Epithelial cell of esophagus (primary cell): ENCODE results near the gene MAIP1.
A peak's percentile ranks its signal among the peaks of the same experiment; 100 is the strongest.

Source experiments
- DNase-seq: peaks from one replicate; pipeline ENCODE4 v3.0.0; 2010; ENCODE audit warnings: low read depth
- H3K4me3 ChIP-seq: 2 replicates; pipeline ENCODE4 v1.5.1; 2011; ENCODE audit warnings: mild to moderate bottlenecking, low read length, control low read depth
- TF ChIP-seq, protein P1 (sequence below): IDR thresholded peaks from 2 replicates; pipeline ENCODE4 v1.5.1; 2011; ENCODE audit warnings: low read depth, mild to moderate bottlenecking, low read length, control low read depth, inconsistent platforms; ENCODE audit not compliant: insufficient read depth; ENCODE audit errors: missing control alignments

MAIP1 gene

DNA sequence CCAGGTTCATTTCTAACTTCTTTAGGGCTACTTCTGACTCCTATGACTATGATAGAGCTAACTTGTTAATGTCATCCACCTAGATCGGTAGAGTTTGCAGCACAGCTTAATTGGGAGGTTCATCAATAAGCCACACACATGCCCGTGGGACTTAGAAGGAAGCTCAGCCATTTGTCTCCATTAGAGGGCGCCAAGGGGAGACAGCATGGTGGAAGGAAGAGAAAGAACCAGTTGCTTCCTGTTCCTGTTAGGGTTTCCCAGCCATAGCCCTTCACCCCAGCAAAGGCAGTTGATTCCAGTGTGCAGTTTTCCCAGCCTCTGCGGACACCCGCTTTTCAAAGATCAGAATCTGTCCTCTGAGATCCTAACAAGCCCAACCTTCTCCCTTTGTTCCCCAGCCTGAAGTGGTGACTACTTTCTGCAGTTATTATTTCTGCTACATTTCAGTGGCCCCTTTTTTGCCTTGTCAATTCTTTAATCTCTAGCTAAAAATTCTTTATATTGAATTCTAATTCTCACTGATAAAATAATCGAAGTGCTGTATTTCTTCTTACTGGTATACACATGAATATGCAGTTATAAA is 30.3 kb downstream of the MAIP1 start:
- TF ChIP-seq, protein P1, sequence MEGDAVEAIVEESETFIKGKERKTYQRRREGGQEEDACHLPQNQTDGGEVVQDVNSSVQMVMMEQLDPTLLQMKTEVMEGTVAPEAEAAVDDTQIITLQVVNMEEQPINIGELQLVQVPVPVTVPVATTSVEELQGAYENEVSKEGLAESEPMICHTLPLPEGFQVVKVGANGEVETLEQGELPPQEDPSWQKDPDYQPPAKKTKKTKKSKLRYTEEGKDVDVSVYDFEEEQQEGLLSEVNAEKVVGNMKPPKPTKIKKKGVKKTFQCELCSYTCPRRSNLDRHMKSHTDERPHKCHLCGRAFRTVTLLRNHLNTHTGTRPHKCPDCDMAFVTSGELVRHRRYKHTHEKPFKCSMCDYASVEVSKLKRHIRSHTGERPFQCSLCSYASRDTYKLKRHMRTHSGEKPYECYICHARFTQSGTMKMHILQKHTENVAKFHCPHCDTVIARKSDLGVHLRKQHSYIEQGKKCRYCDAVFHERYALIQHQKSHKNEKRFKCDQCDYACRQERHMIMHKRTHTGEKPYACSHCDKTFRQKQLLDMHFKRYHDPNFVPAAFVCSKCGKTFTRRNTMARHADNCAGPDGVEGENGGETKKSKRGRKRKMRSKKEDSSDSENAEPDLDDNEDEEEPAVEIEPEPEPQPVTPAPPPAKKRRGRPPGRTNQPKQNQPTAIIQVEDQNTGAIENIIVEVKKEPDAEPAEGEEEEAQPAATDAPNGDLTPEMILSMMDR = peak; percentile 90
- H3K4me3 ChIP-seq = no peak overlapping the region
- peak; percentile 86 for DNase-seq

DNA sequence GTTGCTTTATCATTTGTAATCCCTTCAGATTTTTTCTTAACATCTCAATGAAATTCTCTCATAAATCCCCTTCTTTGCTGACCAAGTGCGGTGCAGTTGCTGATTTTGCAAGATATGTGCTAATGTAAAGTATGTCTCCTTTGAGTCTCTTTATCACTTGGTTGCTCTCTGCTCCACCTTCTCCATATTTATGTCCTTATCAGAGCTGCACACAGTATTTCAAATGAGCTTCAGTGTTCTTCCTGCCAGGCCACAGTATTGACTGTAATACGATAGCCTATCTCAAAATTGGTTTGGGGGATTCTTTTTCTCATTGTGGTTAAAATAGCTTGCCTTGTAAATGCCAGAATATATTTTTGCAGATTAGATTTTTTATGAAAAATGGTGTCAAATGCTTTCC is 32.2 kb downstream of the MAIP1 start:
- no peak for DNase-seq
- TF ChIP-seq, protein P1 = no peak
- H3K4me3 ChIP-seq = no peak overlapping the region

DNA sequence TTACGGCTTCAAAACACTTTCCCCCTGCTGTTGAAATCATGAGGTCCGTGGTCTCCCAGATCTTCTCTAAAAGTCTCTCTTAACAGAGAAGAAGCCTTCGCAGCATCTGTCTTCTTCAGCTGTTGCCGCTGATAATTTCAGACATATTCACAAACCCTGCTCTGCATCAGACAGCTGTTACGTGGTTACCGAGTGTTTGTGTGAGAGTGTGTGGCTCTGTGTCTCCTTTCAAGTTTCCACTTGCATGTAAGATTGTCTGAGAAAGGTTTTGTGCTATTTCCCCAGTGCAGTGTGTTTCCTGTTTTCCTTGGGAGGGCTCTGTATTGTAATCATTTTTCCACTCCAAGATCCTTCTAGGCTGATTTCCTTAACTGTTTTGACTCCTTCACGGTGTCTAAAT is 32.8 kb downstream of the MAIP1 start:
- peak; percentile 42 for DNase-seq
- no peak overlapping the region for H3K4me3 ChIP-seq
- TF ChIP-seq, protein P1 = no peak

DNA sequence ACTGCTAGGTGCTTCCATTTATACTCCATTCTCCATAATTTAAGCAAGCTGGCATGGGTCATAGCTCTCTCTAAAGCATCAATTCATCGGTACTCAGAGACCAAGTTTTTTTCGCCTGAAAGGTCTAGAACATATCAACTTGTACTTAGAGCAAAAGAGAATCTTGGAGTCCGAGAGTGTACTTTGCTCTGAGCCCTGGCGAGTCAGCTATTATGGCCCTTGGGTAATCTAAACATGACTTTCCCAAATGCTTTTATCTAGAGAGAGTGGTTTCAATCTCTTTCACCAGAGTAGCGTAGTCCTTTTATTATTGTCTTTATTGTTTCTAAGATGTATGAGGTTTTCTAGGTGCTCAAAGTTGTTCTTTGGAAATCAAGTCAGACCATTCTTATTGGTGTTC is 34.4 kb downstream of the MAIP1 start:
- TF ChIP-seq, protein P1 = no peak
- H3K4me3 ChIP-seq = no peak overlapping the region

DNA sequence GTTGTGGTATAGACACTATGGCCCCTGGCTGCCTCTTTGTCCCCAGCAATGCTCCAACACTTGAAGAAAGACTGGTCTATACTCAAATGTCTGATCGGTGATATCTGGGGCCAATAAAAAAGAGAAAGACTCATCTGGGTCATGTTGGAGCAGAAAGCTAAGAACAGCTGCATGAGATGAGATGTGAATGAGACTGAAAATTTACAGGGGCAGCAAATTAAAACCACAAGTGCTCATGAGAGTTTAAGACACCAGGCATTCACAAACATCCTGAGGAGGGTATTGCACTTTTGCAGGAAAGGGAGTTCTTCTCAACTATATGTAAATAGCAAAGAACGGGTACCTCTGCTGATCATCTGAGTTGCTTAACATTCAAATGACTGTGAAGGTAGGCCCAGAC is 36.3 kb downstream of the MAIP1 start:
- TF ChIP-seq, protein P1 = no peak
- no peak overlapping the region for H3K4me3 ChIP-seq

More for the DNA sequence above, 34.4 kb downstream of the MAIP1 start:
- peak; percentile 10 for DNase-seq

DNA sequence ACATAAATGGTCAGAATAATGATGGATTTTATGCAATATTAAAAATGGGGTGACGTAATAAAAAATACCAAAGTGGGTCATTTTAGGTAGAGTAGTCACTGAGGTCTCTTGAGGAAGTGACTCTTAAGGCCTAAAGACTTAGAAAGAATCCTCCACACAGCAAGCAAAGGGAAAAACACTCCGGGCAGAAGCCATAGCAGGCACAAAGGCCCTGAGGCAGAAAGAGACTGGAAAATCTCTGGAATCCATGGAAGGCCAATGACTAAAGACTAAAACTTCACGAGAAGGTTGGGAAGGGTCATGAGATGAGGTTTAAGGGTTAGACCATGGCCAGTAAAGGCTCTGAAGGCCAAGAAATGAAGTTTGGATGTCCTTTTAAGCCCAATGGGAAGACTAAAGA is 36.9 kb downstream of the MAIP1 start:
- TF ChIP-seq, protein P1 = no peak

More for the DNA sequence above, 36.3 kb downstream of the MAIP1 start:
- no peak for DNase-seq

DNA sequence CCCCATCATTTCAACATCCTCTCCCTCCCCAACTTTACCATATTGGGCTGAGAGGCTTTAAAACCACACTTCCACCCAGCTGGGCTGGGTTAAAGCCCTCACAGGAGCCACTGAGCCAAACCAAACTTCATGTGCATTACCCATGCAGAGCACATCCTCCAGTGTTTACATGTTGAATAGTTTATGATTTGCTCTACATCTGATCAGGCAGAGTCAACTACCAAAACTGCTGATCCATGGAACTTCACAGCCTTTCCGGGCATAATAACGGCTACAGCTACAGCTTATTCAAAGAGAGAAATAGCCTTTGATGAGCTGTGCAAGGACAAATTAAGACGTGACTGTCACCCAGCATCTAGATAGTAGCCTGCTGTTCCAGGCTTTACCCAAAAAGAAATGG is 39.0 kb downstream of the MAIP1 start:
- no peak overlapping the region for H3K4me3 ChIP-seq
- TF ChIP-seq, protein P1 = no peak
- no peak for DNase-seq

More for the DNA sequence above, 36.9 kb downstream of the MAIP1 start:
- no peak overlapping the region for H3K4me3 ChIP-seq
- no peak for DNase-seq
